CD4-positive, alpha-beta T cell treated with Interleukin-6 for 4 hours (primary cell): ENCODE results near the gene MSMO1.
"Not testable (repeated sequence)": the region's sequence is repeated elsewhere in the genome, so short reads cannot be mapped to it uniquely, and the experiment has no call there.

ENCODE experiments used
- DNase-seq: peaks from one replicate; pipeline ENCODE4 v3.0.0-alpha.2; 2020; ENCODE audit warnings: mixed read lengths

The MSMO1 gene

DNA sequence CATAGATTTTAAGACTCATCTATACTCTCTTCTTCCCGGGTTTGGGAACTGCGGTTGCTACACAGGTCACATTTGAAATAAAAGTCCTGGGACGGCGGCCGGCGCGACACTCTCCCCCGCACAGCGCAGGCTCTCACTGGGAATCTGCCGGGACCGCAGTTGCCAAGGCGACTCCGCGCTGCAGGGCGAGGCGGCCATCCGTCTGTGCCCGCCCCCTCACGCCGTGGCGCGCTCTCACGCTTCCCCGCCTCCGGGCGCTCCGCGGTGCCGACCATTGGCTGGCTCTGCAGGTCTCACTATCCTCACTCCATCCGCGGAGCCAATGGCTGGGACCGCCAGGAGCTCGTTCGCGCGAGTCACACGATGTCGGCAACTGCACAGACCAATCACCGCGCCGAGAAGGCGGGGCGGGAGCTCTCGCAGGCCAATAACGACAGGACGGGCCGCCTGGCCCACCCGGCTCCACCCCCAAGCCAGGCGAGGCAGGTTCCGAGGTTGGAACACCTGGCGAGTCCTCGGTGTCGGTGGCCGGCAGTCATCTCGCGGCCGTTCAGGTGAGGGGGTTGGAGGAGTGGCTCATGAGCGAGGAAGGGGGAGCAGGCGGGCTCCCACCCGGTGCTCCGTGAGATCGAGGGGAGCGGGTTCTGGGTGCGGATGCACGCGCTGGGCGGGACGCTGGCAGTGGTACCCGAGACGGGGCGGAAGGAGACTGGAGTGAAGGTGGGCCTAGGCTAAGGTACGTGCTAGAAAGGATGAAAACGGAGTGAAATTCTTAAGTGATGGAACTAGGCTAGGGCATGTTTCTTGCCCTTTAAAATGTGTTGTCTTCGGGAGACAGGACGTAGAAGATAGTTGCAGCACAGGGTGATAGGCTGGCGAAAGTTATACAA lies at the start of gene MSMO1:
Gene MSMO1 (plus strand): TSS at position 459 of the 890 bp plus-strand sequence. CDS start 5,702 bp downstream, outside the sequence.
- peak; percentile 98 for DNase-seq

DNA sequence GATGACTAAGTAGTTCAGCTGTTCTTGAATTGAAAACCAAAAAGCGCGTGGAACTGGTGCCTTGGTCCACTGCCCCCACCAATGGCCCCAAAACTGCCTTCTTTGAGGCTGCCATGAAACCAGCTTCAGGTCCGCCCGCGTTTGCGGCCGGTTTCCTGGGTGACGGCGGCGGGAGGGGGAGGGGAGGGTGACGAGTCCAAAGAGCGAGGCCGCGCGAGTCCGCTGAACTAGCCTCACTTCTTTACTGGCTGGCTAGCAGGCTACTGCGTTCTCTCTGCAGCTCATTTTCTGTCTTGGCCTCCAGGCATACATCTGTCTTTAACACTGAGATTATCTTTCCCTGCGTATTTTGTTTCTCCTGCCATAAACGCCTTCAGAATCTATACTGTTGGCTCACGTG lies 47.9 kb upstream of the MSMO1 start:
- not testable (repeated sequence) for DNase-seq

DNA sequence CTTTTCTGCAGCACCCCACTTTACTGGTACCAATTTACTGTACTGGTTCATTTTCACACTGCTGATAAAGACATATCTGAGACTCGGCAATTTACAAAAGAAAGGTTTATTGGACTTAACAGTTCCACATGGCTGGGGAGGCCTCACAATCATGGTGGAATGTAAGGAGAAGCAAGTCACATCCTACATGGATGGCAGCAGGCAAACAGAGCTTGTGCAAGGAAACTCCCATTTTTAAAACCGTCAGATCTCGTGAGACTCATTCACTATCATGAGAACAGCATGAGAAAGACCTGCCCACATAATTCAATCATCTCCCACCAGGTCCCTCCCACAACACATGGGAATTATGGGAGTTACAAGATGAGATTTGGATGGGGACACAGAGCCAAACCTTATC lies 42.8 kb upstream of the MSMO1 start:
- not testable (repeated sequence) for DNase-seq

DNA sequence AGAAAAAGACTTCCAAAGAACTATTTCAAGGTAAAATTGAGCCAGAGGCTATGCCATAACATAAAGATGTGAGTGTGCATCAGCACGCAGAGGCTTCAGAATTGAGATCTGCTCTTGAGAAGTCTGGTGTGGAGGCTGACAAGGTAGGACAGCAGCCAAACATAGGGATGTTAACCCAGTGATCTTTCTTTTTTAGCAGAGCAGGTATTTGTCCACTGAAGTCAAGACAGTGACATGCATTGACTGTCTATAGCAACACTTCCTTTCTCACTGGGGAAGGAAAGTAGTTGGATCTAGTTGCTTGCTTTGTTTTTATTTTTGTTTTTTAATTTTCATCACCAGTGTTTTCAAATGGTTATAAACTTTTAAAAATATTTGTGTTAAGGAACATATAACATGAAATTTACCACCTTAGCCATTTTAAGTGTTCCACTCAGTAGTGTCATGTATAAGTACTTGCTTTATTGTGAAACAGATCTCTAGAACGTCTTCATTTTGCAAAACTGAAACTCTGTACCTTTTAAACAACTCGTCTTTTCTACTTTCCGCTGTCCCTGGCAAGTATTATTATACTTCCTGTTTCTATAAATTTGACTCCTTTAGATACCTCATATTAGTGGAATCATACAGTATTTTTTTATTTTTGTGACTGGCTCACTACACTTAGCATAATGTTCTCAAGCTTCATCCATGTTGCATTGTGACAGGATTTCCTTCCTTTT lies 40.7 kb upstream of the MSMO1 start:
- not testable (repeated sequence) for DNase-seq

DNA sequence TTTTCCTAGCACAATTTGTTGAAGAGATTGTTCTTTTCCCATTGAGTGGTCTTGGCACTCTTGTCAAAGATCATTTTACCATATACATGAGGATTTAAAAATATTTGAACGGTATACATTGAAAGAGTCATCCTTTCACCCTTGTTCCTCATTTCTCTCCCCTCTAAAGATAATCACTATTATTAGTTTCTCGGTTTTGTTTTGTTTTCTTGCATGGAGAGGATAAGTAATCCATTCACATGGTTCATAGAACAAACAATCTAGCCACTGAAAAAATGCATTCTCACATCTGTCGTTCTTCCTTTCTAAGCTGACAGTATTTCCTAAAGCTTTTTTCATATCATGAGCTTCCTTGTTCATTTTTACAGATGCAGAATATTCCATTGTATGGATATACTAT lies 39.2 kb upstream of the MSMO1 start:
- no peak for DNase-seq

DNA sequence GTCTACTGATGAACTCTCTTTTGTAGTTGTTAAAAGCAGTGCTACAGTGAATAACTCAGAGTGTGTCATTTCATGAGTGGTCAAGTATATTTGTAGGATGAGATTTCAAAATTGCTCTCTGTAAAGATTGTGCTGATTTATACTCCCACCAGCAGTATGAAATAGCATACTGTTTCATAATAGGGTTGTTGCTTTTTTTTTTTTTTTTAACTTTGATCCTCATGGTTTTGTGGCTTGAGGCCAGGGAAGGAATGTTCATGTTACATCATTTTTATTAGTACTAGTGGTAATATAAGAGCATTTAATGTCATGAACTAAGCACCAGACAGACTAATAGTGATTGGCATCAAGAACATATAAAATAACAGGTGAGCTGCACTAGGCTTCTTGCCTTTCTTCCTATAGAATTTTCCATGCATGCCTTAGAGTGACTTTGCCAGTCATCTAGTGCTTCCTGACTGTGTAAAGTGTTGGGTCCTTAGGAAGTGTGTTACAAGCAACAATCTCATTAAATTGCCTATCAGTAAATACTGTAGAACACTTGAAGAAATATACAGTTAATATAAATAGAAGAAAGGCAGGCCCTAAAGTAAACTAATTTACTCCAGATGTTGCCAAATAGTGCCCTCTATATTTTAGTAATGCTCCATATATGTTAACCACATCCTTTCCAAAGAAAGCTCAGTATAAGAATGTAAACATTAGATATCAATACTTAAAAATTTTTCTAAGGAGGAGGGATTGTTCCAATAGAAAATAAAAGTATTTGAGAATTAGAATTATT lies 38.6 kb upstream of the MSMO1 start:
- no peak for DNase-seq

DNA sequence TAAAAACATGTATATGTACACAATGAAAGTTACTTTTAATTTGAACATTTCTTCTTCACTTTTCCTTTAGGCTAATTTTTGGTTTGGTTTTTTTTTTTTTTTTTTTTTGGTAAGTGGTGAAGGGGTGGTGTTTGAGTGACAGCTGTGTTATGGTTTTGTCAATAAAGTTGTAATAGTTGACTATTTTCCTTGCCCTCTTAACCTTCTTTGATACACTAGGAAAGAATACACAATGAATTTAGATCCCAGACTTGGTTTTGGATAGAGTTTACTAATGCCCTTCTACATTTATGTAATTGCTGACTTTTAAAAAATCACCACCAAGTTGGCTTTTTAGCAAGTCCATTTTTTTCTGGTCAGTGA lies 38.1 kb upstream of the MSMO1 start:
- no peak for DNase-seq

DNA sequence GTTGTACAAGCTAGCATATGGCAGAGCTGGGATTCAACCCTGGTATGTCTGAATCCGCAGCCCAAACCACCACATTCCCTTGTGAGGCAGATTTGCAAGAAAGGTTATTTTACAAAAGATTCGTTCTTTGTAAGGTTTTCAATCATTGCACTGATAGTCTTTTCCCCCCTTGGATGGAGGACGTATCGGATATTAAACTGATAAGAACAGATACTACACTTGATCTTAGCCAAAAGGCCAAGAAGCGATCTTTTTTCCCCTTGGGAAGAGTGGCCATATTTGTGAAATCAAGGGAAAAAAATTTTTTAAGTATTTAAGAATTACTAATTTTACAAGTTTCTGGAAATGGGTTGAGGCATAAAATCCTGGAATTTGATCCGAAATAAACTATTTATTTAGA lies 34.4 kb upstream of the MSMO1 start:
- DNase-seq = no peak

DNA sequence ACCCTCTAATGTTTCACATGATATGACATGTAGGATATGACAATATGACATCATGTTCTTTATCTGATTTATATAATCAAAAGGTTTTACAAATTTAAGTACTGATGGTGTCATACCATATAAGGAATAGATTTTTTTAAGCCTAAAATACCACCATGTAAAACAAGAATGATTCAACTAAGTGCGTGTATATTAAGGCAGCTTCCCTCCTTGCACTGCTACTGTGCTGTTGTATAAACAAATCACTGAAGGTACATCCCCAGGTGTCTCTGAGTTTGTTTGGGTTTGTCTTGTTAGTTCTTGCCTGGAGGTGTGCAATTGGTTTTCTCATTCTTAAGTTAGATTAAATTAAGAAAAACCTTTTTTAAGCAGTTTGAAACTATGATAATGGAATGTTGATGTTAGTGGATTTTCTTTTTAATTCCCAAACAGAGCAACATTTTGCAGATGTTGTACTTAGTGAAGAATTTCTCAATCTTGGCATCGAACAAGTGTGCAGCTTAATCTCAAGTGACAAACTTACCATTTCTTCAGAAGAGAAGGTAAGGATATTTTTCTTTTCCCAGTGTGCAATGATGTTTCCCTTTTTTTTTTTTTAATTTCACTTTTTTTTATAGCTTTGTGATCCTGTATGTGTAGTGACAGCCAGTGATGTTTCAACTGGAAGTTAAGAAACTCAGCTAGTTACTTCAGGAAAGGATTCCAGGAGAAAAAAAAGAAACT lies 33.4 kb upstream of the MSMO1 start:
- no peak for DNase-seq

DNA sequence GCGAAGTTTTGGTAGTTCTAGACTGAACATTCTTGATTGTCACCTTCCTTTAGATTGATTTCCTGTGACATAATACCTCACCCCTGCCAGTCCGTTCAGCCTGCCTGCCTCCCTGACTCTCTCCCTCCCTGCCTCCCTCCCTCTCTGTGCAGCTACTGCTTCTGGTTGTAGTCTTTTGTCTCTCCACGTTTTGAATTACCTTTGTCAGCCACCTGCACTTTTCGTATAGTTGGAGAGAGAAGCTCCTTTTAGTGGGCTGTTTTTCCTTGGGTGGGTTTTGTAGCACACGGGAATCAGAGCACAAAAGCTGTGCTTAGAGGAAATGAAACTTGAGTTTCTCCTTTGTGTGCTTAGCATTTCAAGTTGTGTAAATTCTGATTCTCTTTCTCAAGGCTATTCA lies 32.6 kb upstream of the MSMO1 start:
- DNase-seq = peak; percentile 44

DNA sequence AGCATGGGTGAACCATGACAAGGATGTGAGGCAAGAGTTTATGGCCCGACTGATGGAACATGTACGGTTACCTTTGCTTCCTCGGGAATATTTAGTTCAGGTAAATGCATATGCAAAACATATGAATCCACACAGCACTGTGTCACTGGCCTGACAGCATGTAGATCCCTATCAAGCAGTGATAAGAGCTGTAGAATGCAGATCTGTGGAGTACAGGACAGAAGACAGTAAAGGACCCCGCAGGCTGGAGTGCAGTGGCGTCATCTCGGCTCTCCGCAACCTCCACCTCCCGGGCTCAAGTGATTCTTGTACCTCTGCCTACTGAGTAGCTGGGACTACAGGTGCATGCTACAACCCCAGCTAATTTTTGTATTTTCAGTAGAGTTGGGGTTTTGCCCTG lies 29.8 kb upstream of the MSMO1 start:
- no peak for DNase-seq

DNA sequence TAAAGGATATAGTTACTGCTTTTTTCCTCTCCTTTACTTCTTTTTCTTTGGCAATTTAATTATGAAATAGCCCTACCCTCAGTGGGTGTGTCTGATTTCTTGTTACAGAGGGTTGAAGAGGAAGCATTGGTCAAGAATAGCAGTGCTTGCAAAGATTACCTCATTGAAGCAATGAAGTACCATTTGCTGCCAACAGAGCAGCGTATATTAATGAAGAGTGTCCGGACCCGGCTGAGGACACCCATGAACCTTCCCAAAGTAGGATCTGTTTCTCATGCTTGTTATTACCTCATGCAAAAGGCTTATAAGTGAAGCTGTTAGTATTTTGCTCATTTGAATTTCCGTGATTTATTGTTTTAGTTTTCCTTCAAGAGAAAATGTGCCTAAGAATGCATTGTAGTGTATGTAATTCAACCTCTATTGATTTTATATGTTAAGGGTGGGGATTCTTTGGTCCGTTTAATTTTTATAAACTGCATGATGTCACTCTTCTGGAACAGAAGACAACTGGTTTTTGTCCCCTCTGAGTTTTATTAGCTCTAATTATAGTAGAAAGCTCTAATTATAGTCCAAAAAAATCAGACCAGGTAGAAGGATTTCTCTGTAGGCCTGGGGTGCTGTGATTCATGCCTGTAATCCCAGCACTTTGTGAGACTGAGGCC lies 27.9 kb upstream of the MSMO1 start:
- DNase-seq = no peak

DNA sequence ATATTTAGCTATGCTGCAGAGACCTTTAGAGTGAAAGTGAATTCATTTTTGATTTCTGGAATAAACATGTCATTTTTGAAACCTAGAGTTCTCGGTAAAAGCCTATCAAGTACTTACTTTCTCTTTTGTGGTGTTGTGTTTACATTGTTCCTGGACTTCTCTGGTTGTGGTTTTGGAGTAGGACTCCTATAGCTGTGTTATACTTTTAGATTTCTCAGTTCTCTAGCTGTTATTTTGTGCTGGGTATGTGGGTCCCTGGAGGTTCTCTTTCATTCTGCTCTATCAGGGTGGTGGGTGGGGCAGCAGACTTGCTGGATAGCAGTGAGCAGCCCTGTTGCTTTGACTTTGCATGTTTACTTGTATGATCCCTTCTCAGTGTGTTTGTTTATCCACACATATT lies 25.6 kb upstream of the MSMO1 start:
- peak; percentile 28 for DNase-seq

DNA sequence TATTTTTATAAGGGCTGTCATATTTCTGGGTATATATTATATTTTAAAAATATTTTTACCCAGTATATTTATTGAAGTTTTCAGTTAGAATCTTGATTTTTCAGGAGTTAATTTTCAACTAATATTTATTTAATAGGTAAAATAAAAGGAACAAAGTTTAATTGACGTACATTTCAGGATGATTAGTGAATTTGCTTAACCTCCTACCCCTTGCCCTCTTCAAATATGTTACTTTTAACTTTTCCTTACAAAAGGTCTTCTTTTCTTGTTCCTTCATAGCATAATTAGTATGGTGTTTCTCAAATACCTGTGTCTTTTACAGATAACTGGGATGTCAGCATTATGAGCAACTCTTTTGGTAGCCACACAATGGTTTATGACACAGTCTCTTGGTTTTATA lies 24.8 kb upstream of the MSMO1 start:
- no peak for DNase-seq

DNA sequence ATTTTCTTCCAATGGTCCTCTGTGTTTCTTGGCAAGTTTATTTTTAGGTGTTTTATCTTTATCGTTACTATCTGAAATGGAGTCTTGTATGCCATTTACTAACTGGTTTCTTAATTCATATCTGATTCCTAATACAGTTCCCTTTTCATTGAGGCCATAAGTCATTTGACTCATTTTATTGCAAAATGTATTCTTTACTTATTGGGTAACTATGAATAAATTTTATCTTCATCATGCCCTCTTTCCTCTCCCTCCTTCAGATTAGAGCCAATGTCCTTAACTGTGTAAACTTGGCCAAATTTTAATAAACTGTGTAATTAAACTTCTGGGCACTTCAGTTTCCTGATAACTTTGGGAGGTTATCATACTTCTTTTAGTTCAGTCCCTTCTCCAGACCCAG lies 19.3 kb upstream of the MSMO1 start:
- no peak for DNase-seq

DNA sequence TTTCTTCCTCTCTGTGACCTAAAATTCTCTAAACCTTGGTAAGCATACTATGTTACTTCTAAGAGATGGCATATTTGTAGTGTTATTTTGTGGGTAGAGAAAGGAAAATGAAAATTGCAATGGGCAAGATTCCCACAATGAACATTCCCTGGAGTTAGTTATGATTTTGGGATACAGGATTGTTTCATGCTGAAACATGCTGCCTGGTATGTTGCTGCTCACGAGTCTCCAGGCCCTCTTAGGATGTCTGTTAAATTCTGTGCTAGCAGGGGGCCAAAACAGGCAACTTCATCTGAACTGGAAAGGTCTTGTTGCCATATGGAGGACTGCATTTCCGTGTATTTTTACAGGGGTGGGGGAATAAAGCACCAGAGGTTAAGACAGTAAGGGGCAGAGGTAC lies 18.9 kb upstream of the MSMO1 start:
- DNase-seq = no peak

DNA sequence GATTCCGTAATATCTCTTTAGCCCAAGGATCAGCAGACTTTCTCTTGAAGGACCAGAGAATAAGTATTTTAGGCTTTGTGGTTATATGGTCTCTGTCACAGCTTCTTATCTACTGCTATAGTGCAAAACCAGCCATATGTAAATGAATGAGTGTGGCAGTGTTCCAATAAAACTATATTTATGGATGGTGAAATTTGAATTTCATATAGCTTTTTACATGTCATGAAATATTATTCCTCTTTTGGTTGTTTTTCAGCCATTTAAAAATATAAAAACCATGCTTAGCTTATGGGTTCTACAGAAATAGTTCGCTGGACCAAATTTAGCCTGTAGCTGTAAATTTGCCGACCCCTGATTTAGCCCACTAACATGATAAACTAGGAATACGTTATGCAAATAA lies 18.0 kb upstream of the MSMO1 start:
- DNase-seq = no peak

DNA sequence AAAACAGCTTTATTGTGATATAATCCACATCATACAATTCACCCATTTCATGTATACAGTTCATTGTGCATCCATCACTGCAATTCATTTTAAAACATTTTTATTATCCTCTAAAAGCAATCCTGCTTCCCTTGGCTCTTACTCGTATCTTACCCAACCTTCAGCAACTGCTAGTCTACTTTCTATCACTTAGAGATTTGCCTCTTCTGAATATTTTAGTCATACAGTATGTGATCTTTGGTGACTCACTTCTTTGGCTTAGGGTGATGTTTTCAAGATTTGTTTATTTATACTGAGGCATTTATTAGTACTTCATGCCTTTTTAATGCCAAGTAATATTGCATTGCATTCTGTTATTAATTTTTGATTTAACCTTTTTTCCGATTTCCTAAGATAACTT lies 15.0 kb upstream of the MSMO1 start:
- no peak for DNase-seq

DNA sequence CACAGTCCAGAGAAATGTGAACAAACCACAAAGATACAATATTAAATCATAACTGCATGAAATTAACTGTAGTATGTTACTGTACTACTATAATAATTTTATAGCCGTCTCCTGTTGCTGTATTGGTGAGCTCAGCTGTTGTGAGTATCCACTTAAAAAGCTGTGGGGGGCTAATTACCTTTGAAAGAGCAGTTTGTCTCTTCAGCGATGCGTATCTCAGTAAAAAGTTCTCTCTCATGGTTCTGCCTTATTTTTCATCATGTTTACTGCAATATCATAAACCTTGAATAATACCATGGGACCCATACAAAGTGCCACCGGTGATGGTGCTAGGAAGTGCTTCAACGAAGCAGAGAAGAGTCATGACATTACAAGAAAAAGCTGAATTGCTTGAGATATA lies 8.4 kb upstream of the MSMO1 start:
- DNase-seq = no peak

DNA sequence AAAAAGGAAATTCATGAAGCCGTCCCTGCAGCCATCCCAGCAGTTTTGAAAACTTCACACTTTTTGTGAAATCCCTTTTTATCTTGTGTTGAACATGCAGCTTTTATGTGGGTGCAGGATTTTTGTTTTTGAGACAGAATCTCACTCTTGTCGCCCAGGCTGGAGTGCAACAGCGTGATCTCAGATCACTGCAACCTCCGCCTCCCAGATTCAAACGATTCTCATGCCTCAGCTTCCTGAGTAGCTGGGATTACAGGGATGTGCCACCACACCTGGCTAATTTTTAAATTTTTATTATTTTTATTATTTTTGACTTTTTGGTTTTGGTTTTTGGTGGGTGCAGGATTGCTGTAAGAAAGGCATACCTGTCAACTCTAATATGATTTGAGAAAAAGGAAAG lies 8.0 kb upstream of the MSMO1 start:
- no peak for DNase-seq

DNA sequence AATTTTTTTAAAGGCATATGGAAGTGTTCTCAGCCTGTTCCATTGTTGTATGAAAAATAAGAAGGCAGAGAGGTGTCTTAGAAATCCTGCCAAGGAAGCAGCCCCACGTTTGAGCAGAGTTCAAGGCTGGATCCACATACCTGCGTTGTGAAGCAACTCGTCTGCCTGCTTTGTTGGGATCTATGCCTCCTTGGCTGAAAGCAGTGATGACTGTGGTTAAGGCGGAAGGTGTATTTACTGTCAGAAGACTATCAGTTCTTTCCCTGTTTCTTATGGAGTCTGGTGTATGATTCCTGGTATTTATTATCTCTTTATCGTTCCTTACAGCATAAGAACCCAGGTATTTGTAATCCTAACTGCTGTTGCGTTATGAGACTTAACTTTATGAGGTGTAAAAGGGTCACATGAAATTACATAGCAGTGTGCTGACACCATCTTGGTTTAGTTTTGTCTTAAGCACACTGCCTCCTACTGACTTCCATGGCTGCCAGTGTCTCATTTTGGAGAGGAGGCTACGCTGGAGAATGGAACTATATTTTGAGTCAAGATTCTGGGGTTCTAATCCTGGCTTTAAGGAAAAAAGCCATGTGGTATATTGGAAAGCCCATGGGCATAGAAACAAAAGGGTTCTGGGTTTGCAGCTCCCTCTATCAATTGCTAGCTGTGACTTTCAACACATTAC lies 3.1 kb upstream of the MSMO1 start:
- no peak for DNase-seq

DNA sequence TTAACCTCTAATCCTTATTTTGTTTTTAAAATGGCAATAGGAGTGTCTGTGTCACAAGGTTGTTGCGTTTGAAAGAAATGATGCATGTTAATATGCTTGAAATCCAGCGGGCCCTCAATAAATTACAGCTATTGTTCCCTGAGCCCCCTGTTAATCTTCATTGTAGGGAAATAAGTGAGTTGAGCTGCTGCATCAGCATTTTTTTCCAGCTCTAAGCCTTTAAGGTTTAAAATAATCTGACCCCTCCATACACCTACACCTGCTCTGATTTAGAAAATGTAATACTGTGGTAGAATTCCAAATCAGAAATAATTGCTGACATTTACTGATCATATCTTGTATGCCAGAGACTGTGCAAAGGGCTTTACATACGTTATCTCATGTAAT lies 2.6 kb upstream of the MSMO1 start:
- DNase-seq = no peak
